HEK293 (cell line): ENCODE results near the gene TCF12.

Experiments
- CTCF ChIP-seq: fragments of 450-650 bp; formaldehyde crosslinking; IDR thresholded peaks from 2 replicates; pipeline ENCODE4 v1.5.1; 2016; ENCODE audit warnings: missing biosample characterization, missing genetic modification characterization
- EGR2 ChIP-seq: fragments of 450-650 bp; formaldehyde crosslinking; IDR thresholded peaks from 2 replicates; pipeline ENCODE4 v1.5.1; 2016; ENCODE audit warnings: low read depth, missing biosample characterization, missing genetic modification characterization
- GLI4 ChIP-seq: fragments of 450-650 bp; formaldehyde crosslinking; IDR thresholded peaks from 2 replicates; pipeline ENCODE4 v1.5.1; 2016; ENCODE audit warnings: missing biosample characterization, missing genetic modification characterization
- HOXC10 ChIP-seq: sonication (generic); formaldehyde crosslinking; IDR thresholded peaks from 2 replicates; pipeline ENCODE4 v1.8.1; 2023; ENCODE audit warnings: mild to moderate bottlenecking, missing genetic modification reagents
- KLF10 ChIP-seq: fragments of 450-650 bp; IDR thresholded peaks from 2 replicates; pipeline ENCODE4 v1.5.1; 2018; ENCODE audit warnings: missing biosample characterization, mild to moderate bottlenecking, missing genetic modification characterization
- KLF9 ChIP-seq: fragments of 450-650 bp; formaldehyde crosslinking; IDR thresholded peaks from 2 replicates; pipeline ENCODE4 v1.5.1; 2016; ENCODE audit warnings: missing biosample characterization, missing genetic modification characterization, low read depth
- PRDM6 ChIP-seq: fragments of 450-650 bp; formaldehyde crosslinking; IDR thresholded peaks from 2 replicates; pipeline ENCODE4 v1.5.1; 2017; ENCODE audit warnings: missing biosample characterization, missing genetic modification characterization
- SCRT1 ChIP-seq: fragments of 450-650 bp; formaldehyde crosslinking; IDR thresholded peaks from 2 replicates; pipeline ENCODE4 v1.5.1; 2016; ENCODE audit warnings: missing biosample characterization, missing genetic modification characterization, borderline replicate concordance
- SP2 ChIP-seq: fragments of 450-650 bp; formaldehyde crosslinking; IDR thresholded peaks from 2 replicates; pipeline ENCODE4 v1.5.1; 2016; ENCODE audit warnings: missing biosample characterization, missing genetic modification characterization
- ZBTB26 ChIP-seq: fragments of 450-650 bp; formaldehyde crosslinking; optimal IDR thresholded peaks from 2 replicates; pipeline ENCODE3; 2016; ENCODE audit warnings: missing biosample characterization, mild to moderate bottlenecking, missing genetic modification characterization
- ZBTB8A ChIP-seq: fragments of 450-650 bp; formaldehyde crosslinking; IDR thresholded peaks from 2 replicates; pipeline ENCODE4 v1.5.1; 2016; ENCODE audit warnings: missing biosample characterization, missing genetic modification characterization
- ZFP41 ChIP-seq: fragments of 450-650 bp; formaldehyde crosslinking; IDR thresholded peaks from 2 replicates; pipeline ENCODE4 v1.5.1; 2016; ENCODE audit warnings: missing biosample characterization, missing genetic modification characterization, borderline replicate concordance
- ZNF132 ChIP-seq: fragments of 450-650 bp; formaldehyde crosslinking; IDR thresholded peaks from 2 replicates; pipeline ENCODE4 v1.5.1; 2017; ENCODE audit warnings: missing biosample characterization, missing genetic modification characterization, borderline replicate concordance
- ZNF16 ChIP-seq: fragments of 450-650 bp; formaldehyde crosslinking; IDR thresholded peaks from 2 replicates; pipeline ENCODE4 v1.5.1; 2016; ENCODE audit warnings: low read depth, missing biosample characterization, missing genetic modification characterization
- ZNF24 ChIP-seq: fragments of 450-650 bp; formaldehyde crosslinking; IDR thresholded peaks from 2 replicates; pipeline ENCODE4 v1.5.1; 2016; ENCODE audit warnings: missing biosample characterization, missing genetic modification characterization
- ZNF280C ChIP-seq: fragments of 450-650 bp; formaldehyde crosslinking; IDR thresholded peaks from 2 replicates; pipeline ENCODE4 v1.5.1; 2016; ENCODE audit warnings: missing biosample characterization, missing genetic modification characterization
- ZNF324 ChIP-seq: fragments of 450-650 bp; formaldehyde crosslinking; IDR thresholded peaks from 2 replicates; pipeline ENCODE4 v1.5.1; 2016; ENCODE audit warnings: missing biosample characterization, missing genetic modification characterization
- ZNF350 ChIP-seq: fragments of 450-650 bp; formaldehyde crosslinking; IDR thresholded peaks from 2 replicates; pipeline ENCODE4 v1.5.0; 2017; ENCODE audit warnings: missing biosample characterization, mild to moderate bottlenecking, missing genetic modification characterization
- ZNF449 ChIP-seq: fragments of 450-650 bp; formaldehyde crosslinking; IDR thresholded peaks from 2 replicates; pipeline ENCODE4 v1.5.1; 2017; ENCODE audit warnings: missing biosample characterization, mild to moderate bottlenecking, missing genetic modification characterization, moderate library complexity
- ZNF571 ChIP-seq: fragments of 450-650 bp; formaldehyde crosslinking; IDR thresholded peaks from 2 replicates; pipeline ENCODE4 v1.5.0; 2017; ENCODE audit warnings: missing biosample characterization, missing genetic modification characterization
- ZNF610 ChIP-seq: fragments of 450-650 bp; formaldehyde crosslinking; IDR thresholded peaks from 2 replicates; pipeline ENCODE4 v1.5.1; 2016; ENCODE audit warnings: missing biosample characterization, missing genetic modification characterization, borderline replicate concordance
- ZNF623 ChIP-seq: fragments of 450-650 bp; formaldehyde crosslinking; IDR thresholded peaks from 2 replicates; pipeline ENCODE4 v1.5.1; 2016; ENCODE audit warnings: missing biosample characterization, missing genetic modification characterization
- ZNF658 ChIP-seq: fragments of 450-650 bp; formaldehyde crosslinking; IDR thresholded peaks from 2 replicates; pipeline ENCODE4; 2016; ENCODE audit warnings: missing biosample characterization, missing genetic modification characterization
- TF ChIP-seq, protein P1 (sequence below): fragments of 450-650 bp; formaldehyde crosslinking; IDR thresholded peaks from 2 replicates; pipeline ENCODE4 v1.5.1; 2017; ENCODE audit warnings: missing biosample characterization, missing genetic modification characterization

The TCF12 gene

DNA sequence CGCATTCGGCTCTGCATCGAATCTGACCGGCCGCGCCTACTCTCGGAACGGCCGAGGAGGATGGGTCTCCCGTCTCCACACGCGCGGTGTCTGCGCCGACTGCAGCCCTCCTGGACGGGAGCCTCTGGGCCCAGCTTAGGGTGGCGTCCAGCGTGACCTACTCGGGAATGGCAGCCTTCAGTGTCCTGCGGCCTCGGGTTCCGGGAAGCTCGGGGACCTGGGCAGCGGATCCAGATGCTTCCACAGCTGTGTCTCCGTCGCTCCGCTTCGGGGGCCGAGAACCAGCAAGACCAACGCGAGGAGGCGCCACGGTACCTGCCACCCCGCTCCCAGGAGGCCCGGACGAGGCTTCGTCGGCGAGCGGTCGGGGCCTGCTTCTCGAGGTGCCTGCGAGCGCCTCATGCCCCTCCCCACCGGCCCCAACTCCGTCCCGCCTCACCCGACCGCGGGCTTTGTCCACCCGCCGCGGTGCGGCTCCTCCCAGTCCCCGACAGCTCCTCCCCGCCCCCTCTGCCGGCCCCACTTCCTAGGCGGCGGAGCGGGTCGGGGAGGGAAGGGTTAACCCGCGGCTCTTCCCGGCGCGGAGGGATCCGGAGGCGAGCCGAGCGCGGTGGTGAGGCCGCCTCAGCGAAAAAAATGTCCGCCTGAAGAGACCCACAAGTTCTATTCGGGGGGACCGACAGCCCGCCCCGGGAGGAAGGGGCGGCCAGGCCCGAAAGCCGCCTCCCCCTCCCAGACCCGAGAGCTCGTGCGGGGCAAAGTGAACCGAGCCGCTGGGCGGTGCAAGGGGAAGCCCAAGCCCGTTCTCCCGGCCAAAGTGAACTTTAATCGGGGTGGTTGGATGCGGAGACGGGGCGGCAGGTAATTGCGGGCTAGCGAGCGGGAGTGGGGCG, at the start of gene TCF12 (continued):
- TF ChIP-seq CTCF (tag by site-specific recombination) (peak; percentile 45; the same call in 1 of the 2 replicates), ZNF610 (tag by site-specific recombination) (peak; percentile 72), ZBTB26 (tag by site-specific recombination) (peak; percentile 47), ZNF571 (tag by site-specific recombination) (no peak), KLF10 (tag by site-specific recombination) (0 out of 2 replicates have a peak, but pooled peaks have one; percentile 21), ZNF350 (tag by site-specific recombination) (no peak), ZBTB8A (peak; percentile 57), SP2 (tag by site-specific recombination) (peak; percentile 77), HOXC10 (CRISPR knock-in tag) (peak; percentile 49; the same call in 1 of the 2 replicates), KLF9 (peak; percentile 65; the same call in 1 of the 2 replicates), PRDM6 (tag by site-specific recombination) (0 out of 2 replicates have a peak, but pooled peaks have one; percentile 7), ZNF658 (no peak), ZNF16 (tag by site-specific recombination) (no peak), ZNF324 (tag by site-specific recombination) (peak; percentile 87; the same call in 1 of the 2 replicates), SCRT1 (tag by site-specific recombination) (0 out of 2 replicates have a peak, but pooled peaks have one; percentile 19), ZNF24 (tag by site-specific recombination) (peak; percentile 40; the same call in 1 of the 2 replicates), ZNF132 (tag by site-specific recombination) (no peak), EGR2 (0 out of 2 replicates have a peak, but pooled peaks have one; percentile 17), ZNF280C (tag by site-specific recombination) (no peak), ZNF623 (tag by site-specific recombination) (no peak), ZNF449 (peak; percentile 37; the same call in 1 of the 2 replicates), ZFP41 (tag by site-specific recombination) (no peak), GLI4 (tag by site-specific recombination) (no peak)
- TF ChIP-seq, protein P1, sequence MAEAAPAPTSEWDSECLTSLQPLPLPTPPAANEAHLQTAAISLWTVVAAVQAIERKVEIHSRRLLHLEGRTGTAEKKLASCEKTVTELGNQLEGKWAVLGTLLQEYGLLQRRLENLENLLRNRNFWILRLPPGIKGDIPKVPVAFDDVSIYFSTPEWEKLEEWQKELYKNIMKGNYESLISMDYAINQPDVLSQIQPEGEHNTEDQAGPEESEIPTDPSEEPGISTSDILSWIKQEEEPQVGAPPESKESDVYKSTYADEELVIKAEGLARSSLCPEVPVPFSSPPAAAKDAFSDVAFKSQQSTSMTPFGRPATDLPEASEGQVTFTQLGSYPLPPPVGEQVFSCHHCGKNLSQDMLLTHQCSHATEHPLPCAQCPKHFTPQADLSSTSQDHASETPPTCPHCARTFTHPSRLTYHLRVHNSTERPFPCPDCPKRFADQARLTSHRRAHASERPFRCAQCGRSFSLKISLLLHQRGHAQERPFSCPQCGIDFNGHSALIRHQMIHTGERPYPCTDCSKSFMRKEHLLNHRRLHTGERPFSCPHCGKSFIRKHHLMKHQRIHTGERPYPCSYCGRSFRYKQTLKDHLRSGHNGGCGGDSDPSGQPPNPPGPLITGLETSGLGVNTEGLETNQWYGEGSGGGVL (tag by site-specific recombination), result peak; percentile 64
